Measurements from ENCODE around the gene NFAT5.
"Not testable (repeated sequence)": the region's sequence is repeated elsewhere in the genome, so short reads cannot be mapped to it uniquely, and the experiment has no call there.

NFAT5 gene

GRCh38 chr16:69632828-69633227 lies 67.1 kb downstream of the NFAT5 start:
- peaks cover 56% of the 10 kb centered on the region for H3K36me3 Mint-ChIP-seq (ENCODE audit: low read depth)
- H3K9me3 Mint-ChIP-seq: peaks cover 13% of the 10 kb centered on the region
- no peaks in the 10 kb centered on the region for H3K27me3 Mint-ChIP-seq
- no peak overlapping the region for H3K27ac Mint-ChIP-seq
- no peak overlapping the region for H3K4me3 Mint-ChIP-seq
- peaks cover 6% of the 10 kb centered on the region for H3K4me1 Mint-ChIP-seq (ENCODE audit: low read depth)

- H3K4me3 Mint-ChIP-seq: no peak overlapping the region
- H3K27me3 Mint-ChIP-seq: no peaks in the 10 kb centered on the region
- peaks cover 58% of the 10 kb centered on the region for H3K36me3 Mint-ChIP-seq (ENCODE audit: low read depth)
- H3K27ac Mint-ChIP-seq: no peak overlapping the region
- peaks cover 13% of the 10 kb centered on the region for H3K9me3 Mint-ChIP-seq
- H3K4me1 Mint-ChIP-seq (ENCODE audit: low read depth): peaks cover 6% of the 10 kb centered on the region
Measured at GRCh38 chr16:69633375-69633774, 67.6 kb downstream of the NFAT5 start.

- H3K4me3 Mint-ChIP-seq; H3K27ac Mint-ChIP-seq; H3K4me1 Mint-ChIP-seq (ENCODE audit: low read depth); H3K27me3 Mint-ChIP-seq: not testable (repeated sequence)
- H3K36me3 Mint-ChIP-seq (ENCODE audit: low read depth): peaks cover 47% of the 10 kb centered on the region
- H3K9me3 Mint-ChIP-seq: peaks cover 13% of the 10 kb centered on the region
Measured at GRCh38 chr16:69636563-69637146, 70.9 kb downstream of the NFAT5 start.

- Mint-ChIP-seq H3K9me3 (peaks cover 13% of the 10 kb centered on the region), H3K36me3 (ENCODE audit: low read depth) (peaks cover 47% of the 10 kb centered on the region)
- H3K4me1 Mint-ChIP-seq (ENCODE audit: low read depth); H3K4me3 Mint-ChIP-seq; H3K27ac Mint-ChIP-seq; H3K27me3 Mint-ChIP-seq: not testable (repeated sequence)
Measured at GRCh38 chr16:69637206-69637865, 71.6 kb downstream of the NFAT5 start.

- H3K36me3 Mint-ChIP-seq (ENCODE audit: low read depth): peaks cover 24% of the 10 kb centered on the region
- H3K27ac Mint-ChIP-seq; H3K4me1 Mint-ChIP-seq (ENCODE audit: low read depth); H3K9me3 Mint-ChIP-seq; H3K4me3 Mint-ChIP-seq; H3K27me3 Mint-ChIP-seq: not testable (repeated sequence)
Measured at GRCh38 chr16:69643997-69644396, 78.2 kb downstream of the NFAT5 start.

GRCh38 chr16:69644790-69645189 lies 79.0 kb downstream of the NFAT5 start:
- H3K9me3 Mint-ChIP-seq: no peaks in the 10 kb centered on the region
- H3K4me1 Mint-ChIP-seq (ENCODE audit: low read depth): no peaks in the 10 kb centered on the region
- H3K4me3 Mint-ChIP-seq: no peak overlapping the region
- no peak overlapping the region for H3K27ac Mint-ChIP-seq
- no peaks in the 10 kb centered on the region for H3K27me3 Mint-ChIP-seq
- H3K36me3 Mint-ChIP-seq (ENCODE audit: low read depth): peaks cover 29% of the 10 kb centered on the region

GRCh38 chr16:69647020-69647419 lies 81.3 kb downstream of the NFAT5 start:
- no peak overlapping the region for H3K4me3 Mint-ChIP-seq
- H3K36me3 Mint-ChIP-seq (ENCODE audit: low read depth): peaks cover 41% of the 10 kb centered on the region
- peak overlapping the region; percentile 2 for H3K27ac Mint-ChIP-seq
- no peaks in the 10 kb centered on the region for H3K27me3 Mint-ChIP-seq
- H3K4me1 Mint-ChIP-seq (ENCODE audit: low read depth): no peaks in the 10 kb centered on the region
- H3K9me3 Mint-ChIP-seq: no peaks in the 10 kb centered on the region

- H3K27ac Mint-ChIP-seq: no peak overlapping the region
- peaks cover 65% of the 10 kb centered on the region for H3K36me3 Mint-ChIP-seq (ENCODE audit: low read depth)
- no peak overlapping the region for H3K4me3 Mint-ChIP-seq
Measured at GRCh38 chr16:69651217-69651616, 85.5 kb downstream of the NFAT5 start.

GRCh38 chr16:69654280-69654931 lies 88.6 kb downstream of the NFAT5 start:
- no peaks in the 10 kb centered on the region for H3K4me1 Mint-ChIP-seq (ENCODE audit: low read depth)
- no peaks in the 10 kb centered on the region for H3K27me3 Mint-ChIP-seq
- no peaks in the 10 kb centered on the region for H3K9me3 Mint-ChIP-seq
- no peak overlapping the region for H3K4me3 Mint-ChIP-seq
- H3K36me3 Mint-ChIP-seq (ENCODE audit: low read depth): peaks cover 57% of the 10 kb centered on the region
- H3K27ac Mint-ChIP-seq: no peak overlapping the region

More at GRCh38 chr16:69651217-69651616, 85.5 kb downstream of the NFAT5 start:
- no peaks in the 10 kb centered on the region for H3K27me3 Mint-ChIP-seq
- H3K9me3 Mint-ChIP-seq: no peaks in the 10 kb centered on the region
- no peaks in the 10 kb centered on the region for H3K4me1 Mint-ChIP-seq (ENCODE audit: low read depth)

- no peak overlapping the region for H3K27ac Mint-ChIP-seq
- H3K36me3 Mint-ChIP-seq (ENCODE audit: low read depth): peaks cover 58% of the 10 kb centered on the region
- H3K27me3 Mint-ChIP-seq: no peaks in the 10 kb centered on the region
- H3K9me3 Mint-ChIP-seq: no peaks in the 10 kb centered on the region
- no peaks in the 10 kb centered on the region for H3K4me1 Mint-ChIP-seq (ENCODE audit: low read depth)
- H3K4me3 Mint-ChIP-seq: no peak overlapping the region
Measured at GRCh38 chr16:69660166-69660565, 94.4 kb downstream of the NFAT5 start.

- H3K36me3 Mint-ChIP-seq (ENCODE audit: low read depth): peaks cover 46% of the 10 kb centered on the region
- H3K9me3 Mint-ChIP-seq: no peaks in the 10 kb centered on the region
- no peaks in the 10 kb centered on the region for H3K27me3 Mint-ChIP-seq
- no peak overlapping the region for H3K4me3 Mint-ChIP-seq
- no peaks in the 10 kb centered on the region for H3K4me1 Mint-ChIP-seq (ENCODE audit: low read depth)
- H3K27ac Mint-ChIP-seq: no peak overlapping the region
Measured at GRCh38 chr16:69662901-69663300, 97.1 kb downstream of the NFAT5 start.

GRCh38 chr16:69663846-69664245 lies 98.1 kb downstream of the NFAT5 start:
- no peaks in the 10 kb centered on the region for H3K9me3 Mint-ChIP-seq
- H3K4me1 Mint-ChIP-seq (ENCODE audit: low read depth): no peaks in the 10 kb centered on the region
- H3K27me3 Mint-ChIP-seq: no peaks in the 10 kb centered on the region
- no peak overlapping the region for H3K27ac Mint-ChIP-seq
- H3K4me3 Mint-ChIP-seq: no peak overlapping the region
- H3K36me3 Mint-ChIP-seq (ENCODE audit: low read depth): peaks cover 47% of the 10 kb centered on the region

- peaks cover 44% of the 10 kb centered on the region for H3K36me3 Mint-ChIP-seq (ENCODE audit: low read depth)
- no peaks in the 10 kb centered on the region for H3K4me1 Mint-ChIP-seq (ENCODE audit: low read depth)
- no peaks in the 10 kb centered on the region for H3K27me3 Mint-ChIP-seq
- no peak overlapping the region for H3K4me3 Mint-ChIP-seq
- no peak overlapping the region for H3K27ac Mint-ChIP-seq
- no peaks in the 10 kb centered on the region for H3K9me3 Mint-ChIP-seq
Measured at GRCh38 chr16:69669577-69669976, 103.8 kb downstream of the NFAT5 start.

- Mint-ChIP-seq H3K27ac (no peak overlapping the region), H3K27me3 (no peaks in the 10 kb centered on the region), H3K36me3 (ENCODE audit: low read depth) (peaks cover 68% of the 10 kb centered on the region), H3K4me3 (no peak overlapping the region), H3K4me1 (ENCODE audit: low read depth) (no peaks in the 10 kb centered on the region), H3K9me3 (no peaks in the 10 kb centered on the region)
Measured at GRCh38 chr16:69672315-69672997, 106.7 kb downstream of the NFAT5 start.

- no peak overlapping the region for H3K27ac Mint-ChIP-seq
- peaks cover 68% of the 10 kb centered on the region for H3K36me3 Mint-ChIP-seq (ENCODE audit: low read depth)
- no peak overlapping the region for H3K4me3 Mint-ChIP-seq
- no peaks in the 10 kb centered on the region for H3K9me3 Mint-ChIP-seq
- no peaks in the 10 kb centered on the region for H3K27me3 Mint-ChIP-seq
- no peaks in the 10 kb centered on the region for H3K4me1 Mint-ChIP-seq (ENCODE audit: low read depth)
Measured at GRCh38 chr16:69672998-69673713, 107.4 kb downstream of the NFAT5 start.

Data from stimulated activated naive CD8-positive, alpha-beta T cell treated with anti-CD3 and anti-CD28 coated beads, Interleukin-15, Interleukin-2, amounts not matched to agents 100 ng/mL and 50 ng/mL, for 24 hours (primary cell).